ENCODE data around the gene COL26A1.

DNA sequence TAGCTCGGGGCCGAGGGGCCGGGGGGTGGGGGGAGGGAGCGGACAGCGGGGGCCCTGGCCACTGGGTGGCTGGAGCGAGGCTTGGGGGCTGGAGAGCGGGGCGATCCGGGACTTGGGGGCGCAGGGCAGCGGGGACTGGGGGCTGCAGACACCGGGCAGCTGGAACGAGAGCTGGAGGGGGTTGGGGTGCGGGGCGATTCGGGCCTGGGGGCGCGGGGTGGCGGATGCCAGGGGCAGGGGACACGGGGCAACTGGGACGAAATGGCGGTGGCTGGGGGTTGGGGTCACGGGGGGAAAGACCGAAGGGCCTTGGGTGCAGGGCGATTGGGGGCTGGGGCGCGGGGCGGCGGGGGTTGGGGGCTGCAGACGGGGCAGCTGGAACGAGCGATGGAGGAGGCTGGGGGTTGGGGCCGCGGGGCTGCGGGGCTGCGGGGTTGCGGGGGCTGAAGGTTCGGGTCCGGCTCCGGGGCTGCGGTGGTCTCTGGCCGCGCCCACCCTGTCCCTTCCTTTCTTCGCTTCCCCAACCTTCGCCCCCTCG is 590 bp downstream of the COL26A1 start:
- TF ChIP-seq, protein P1, sequence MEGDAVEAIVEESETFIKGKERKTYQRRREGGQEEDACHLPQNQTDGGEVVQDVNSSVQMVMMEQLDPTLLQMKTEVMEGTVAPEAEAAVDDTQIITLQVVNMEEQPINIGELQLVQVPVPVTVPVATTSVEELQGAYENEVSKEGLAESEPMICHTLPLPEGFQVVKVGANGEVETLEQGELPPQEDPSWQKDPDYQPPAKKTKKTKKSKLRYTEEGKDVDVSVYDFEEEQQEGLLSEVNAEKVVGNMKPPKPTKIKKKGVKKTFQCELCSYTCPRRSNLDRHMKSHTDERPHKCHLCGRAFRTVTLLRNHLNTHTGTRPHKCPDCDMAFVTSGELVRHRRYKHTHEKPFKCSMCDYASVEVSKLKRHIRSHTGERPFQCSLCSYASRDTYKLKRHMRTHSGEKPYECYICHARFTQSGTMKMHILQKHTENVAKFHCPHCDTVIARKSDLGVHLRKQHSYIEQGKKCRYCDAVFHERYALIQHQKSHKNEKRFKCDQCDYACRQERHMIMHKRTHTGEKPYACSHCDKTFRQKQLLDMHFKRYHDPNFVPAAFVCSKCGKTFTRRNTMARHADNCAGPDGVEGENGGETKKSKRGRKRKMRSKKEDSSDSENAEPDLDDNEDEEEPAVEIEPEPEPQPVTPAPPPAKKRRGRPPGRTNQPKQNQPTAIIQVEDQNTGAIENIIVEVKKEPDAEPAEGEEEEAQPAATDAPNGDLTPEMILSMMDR (conservative IDR thresholded peaks at IDR 0.05; ENCODE audit: low read depth, low read length): no peak
- TF ChIP-seq, protein P2, sequence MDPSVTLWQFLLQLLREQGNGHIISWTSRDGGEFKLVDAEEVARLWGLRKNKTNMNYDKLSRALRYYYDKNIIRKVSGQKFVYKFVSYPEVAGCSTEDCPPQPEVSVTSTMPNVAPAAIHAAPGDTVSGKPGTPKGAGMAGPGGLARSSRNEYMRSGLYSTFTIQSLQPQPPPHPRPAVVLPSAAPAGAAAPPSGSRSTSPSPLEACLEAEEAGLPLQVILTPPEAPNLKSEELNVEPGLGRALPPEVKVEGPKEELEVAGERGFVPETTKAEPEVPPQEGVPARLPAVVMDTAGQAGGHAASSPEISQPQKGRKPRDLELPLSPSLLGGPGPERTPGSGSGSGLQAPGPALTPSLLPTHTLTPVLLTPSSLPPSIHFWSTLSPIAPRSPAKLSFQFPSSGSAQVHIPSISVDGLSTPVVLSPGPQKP (IDR thresholded peaks at IDR 0.05; ENCODE audit: borderline replicate concordance, low read depth, low read length): no peak
- TF ChIP-seq MXI1 (IDR thresholded peaks at IDR 0.05; ENCODE audit: borderline replicate concordance, low read depth, low read length): no peak
- TF ChIP-seq POLR2A (IDR thresholded peaks at IDR 0.05; ENCODE audit: low read depth, low read length): no peak
- no peak for TF ChIP-seq RAD21 (IDR thresholded peaks at IDR 0.05; ENCODE audit: low read length)
- TF ChIP-seq MAZ (IDR thresholded peaks at IDR 0.05; ENCODE audit: borderline replicate concordance, low read depth, low read length): no peak
- TF ChIP-seq RFX5 (IDR thresholded peaks at IDR 0.05; ENCODE audit: low read depth, low read length): no peak
- no peak for TF ChIP-seq BHLHE40 (IDR thresholded peaks at IDR 0.05; ENCODE audit: low read depth, low read length)
- no peak for TF ChIP-seq CEBPB (IDR thresholded peaks at IDR 0.05; ENCODE audit: low read depth, low read length)
- no peak for TF ChIP-seq FOS (IDR thresholded peaks at IDR 0.05; ENCODE audit: low read depth, low read length)
- no peak for TF ChIP-seq SMC3 (IDR thresholded peaks at IDR 0.05; ENCODE audit: low read depth, low read length)
- TF ChIP-seq, protein P3, sequence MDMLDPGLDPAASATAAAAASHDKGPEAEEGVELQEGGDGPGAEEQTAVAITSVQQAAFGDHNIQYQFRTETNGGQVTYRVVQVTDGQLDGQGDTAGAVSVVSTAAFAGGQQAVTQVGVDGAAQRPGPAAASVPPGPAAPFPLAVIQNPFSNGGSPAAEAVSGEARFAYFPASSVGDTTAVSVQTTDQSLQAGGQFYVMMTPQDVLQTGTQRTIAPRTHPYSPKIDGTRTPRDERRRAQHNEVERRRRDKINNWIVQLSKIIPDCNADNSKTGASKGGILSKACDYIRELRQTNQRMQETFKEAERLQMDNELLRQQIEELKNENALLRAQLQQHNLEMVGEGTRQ (IDR thresholded peaks at IDR 0.05; ENCODE audit: low read depth, low read length): no peak
